Body of pancreas (tissue), 4 donors: ENCODE measurements around the gene HES4. TPM values are rescaled to one million over a fixed set of nuclear protein-coding genes. Genes with fewer than 3 reads are reported as not detected.

ENCODE experiments used
- ATAC-seq: fragments of 150-250 bp; one replicate; pipeline ENCODE4 v1.9.1; 2016
- DNase-seq, 4 donors: peaks; one replicate each; pipeline ENCODE4 v3.0.0-alpha.2; 2019
- H3K27ac ChIP-seq, 4 donors: fragments of 200-600 bp; sonication (generic); 1 replicate in 3 of 4; 2 replicates in 1 of 4; pipeline versions ENCODE4 v1.5.1 to v1.6.1; 2016 to 2019; ENCODE audit warnings: mild to moderate bottlenecking in 1 of 4, mixed read lengths in 1 of 4, moderate library complexity in 1 of 4
- H3K27me3 ChIP-seq, 2 donors: fragments of 200-600 bp; sonication (generic); one replicate each; pipeline ENCODE4 v1.6.0; 2016; ENCODE audit warnings: mild to moderate bottlenecking in 1 of 2
- H3K36me3 ChIP-seq, 2 donors: fragments of 200-600 bp; sonication (generic); replicated peaks in 1 of 2; 2 replicates each; pipeline ENCODE4 v1.5.1; 2016; ENCODE audit warnings: low read depth in 2 of 2; ENCODE audit not compliant: insufficient read depth in 1 of 2
- H3K4me1 ChIP-seq: fragments of 200-600 bp; sonication (generic); one replicate; pipeline ENCODE4 v1.6.0; 2016
- H3K4me3 ChIP-seq, 2 donors: fragments of 200-600 bp; sonication (generic); 1 replicate in 1 of 2; 2 replicates in 1 of 2; pipeline ENCODE4 v1.5.1; 2016 to 2019
- H3K9me3 ChIP-seq, 3 donors: fragments of 200-600 bp; sonication (generic); 1 replicate in 2 of 3; 2 replicates in 1 of 3; pipeline ENCODE4 v1.5.1; 2016
- POLR2A ChIP-seq, 3 donors: fragments of 450-650 bp; IDR thresholded peaks; one replicate each; pipeline ENCODE4 v1.6.1; 2016; ENCODE audit warnings: antibody characterized with exemption in 3 of 3, mild to moderate bottlenecking in 2 of 3
- WGBS, 2 donors: methylation state at CpG; one replicate each; pipeline ENCODE4 v1.1.5; 2017; 5-methylcytosine and 5-hydroxymethylcytosine counted together
- intact Hi-C: fragments of 100-400 bp; cut with DNase I; formaldehyde crosslinking; loops from one replicate; pipeline ENCODE4 v1.15.1; 2023
- total RNA-seq, 2 donors: library from RNA; depleted of rRNA; stranded (reverse); fragments of >200 nt; gene quantifications; one replicate each; pipeline ENCODE4 v1.1.0, GENCODE V29; 2016
- TF ChIP-seq, protein P1 (sequence below), 7 experiments: fragments of 450-650 bp in 4 of 7; fragments of 200-600 bp in 3 of 7; sonication (generic) in 3 of 7; IDR thresholded peaks; one replicate each; pipeline ENCODE4 v1.5.1; 2016 to 2019; ENCODE audit warnings: antibody characterized with exemption in 7 of 7

Gene HES4
- total RNA-seq, 2 donors from 2014 or later: 44.1 to 97.2 TPM

GRCh38 chr1:983798-984475 is 16.0 kb downstream of the HES4 start:
- peaks cover 3% of the 10 kb centered on the region for H3K4me1 ChIP-seq
- 7 to 17% methylated on average over 22 to 27 of the region's 29 CpGs for WGBS, 2 donors
- H3K9me3 ChIP-seq: no peaks in the 10 kb centered on the region
- no peaks in the 10 kb centered on the region for H3K36me3 ChIP-seq
- TF ChIP-seq, protein P1, sequence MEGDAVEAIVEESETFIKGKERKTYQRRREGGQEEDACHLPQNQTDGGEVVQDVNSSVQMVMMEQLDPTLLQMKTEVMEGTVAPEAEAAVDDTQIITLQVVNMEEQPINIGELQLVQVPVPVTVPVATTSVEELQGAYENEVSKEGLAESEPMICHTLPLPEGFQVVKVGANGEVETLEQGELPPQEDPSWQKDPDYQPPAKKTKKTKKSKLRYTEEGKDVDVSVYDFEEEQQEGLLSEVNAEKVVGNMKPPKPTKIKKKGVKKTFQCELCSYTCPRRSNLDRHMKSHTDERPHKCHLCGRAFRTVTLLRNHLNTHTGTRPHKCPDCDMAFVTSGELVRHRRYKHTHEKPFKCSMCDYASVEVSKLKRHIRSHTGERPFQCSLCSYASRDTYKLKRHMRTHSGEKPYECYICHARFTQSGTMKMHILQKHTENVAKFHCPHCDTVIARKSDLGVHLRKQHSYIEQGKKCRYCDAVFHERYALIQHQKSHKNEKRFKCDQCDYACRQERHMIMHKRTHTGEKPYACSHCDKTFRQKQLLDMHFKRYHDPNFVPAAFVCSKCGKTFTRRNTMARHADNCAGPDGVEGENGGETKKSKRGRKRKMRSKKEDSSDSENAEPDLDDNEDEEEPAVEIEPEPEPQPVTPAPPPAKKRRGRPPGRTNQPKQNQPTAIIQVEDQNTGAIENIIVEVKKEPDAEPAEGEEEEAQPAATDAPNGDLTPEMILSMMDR (IDR thresholded peaks at IDR 0.05): peak; percentile 54 to 98 (median 69)
- TF ChIP-seq POLR2A (IDR thresholded peaks at IDR 0.05): no peak
- intact Hi-C loops: loop anchor here (5.0 to 10.0 kb wide), 2 partner anchors 78 to 311 kb away; no protein-coding TSS in a partner anchor
- H3K27me3 ChIP-seq: peaks cover 0 to 4% of the 10 kb centered on the region in 2 donors
- ATAC-seq: peak; percentile 76
- H3K4me3 ChIP-seq: no peak overlapping the region
- peak in 3 of 4 donors; percentile 50 to 65 (median 63) for DNase-seq
- no peak overlapping the region for H3K27ac ChIP-seq

DNA sequence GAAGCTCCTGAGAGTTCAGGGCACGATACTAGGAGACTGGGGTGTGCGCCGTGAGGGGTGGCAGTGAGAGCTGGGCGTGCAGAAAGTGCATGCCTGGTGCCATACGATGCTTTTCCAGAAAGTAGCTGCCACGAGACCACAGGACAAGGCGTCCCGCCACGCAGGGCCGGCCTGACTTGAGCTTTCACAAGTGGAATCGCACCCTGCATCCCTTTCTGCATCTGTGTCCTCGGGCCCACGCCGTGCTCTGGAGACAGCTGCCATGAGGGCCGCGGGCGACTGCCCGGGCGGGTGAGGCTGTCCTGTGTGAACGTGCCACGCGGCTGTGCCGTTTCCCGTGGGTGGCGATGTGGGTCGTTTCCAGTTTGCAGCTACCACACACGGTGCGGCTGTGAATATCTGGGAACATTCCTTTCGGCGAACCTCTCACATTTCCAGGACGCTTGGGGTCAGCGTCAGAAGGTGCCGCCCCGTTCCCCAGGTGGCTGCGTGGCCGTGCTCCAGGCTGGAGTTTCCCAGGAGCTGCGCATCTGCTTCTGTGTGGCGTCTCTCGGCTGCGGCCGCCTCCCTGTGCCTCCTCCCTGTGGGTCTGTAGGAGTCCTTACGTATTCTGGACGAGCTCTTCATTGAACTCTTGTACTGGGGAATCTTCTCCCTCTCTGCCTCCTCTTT is 17.0 kb downstream of the HES4 start:
- Histone ChIP-seq H3K27ac (no peak overlapping the region), H3K4me1 (peaks cover 3% of the 10 kb centered on the region), H3K9me3 (no peaks in the 10 kb centered on the region), H3K4me3 (no peak overlapping the region), H3K27me3 (peaks cover 0 to 4% of the 10 kb centered on the region in 2 donors), H3K36me3 (no peaks in the 10 kb centered on the region)
- 44 to 64% methylated on average over 32 to 43 of the region's 43 CpGs for WGBS, 2 donors
- TF ChIP-seq, protein P1 (IDR thresholded peaks at IDR 0.05): no peak
- no peak for TF ChIP-seq POLR2A (IDR thresholded peaks at IDR 0.05)
- ATAC-seq: no peak
- peak in 1 of 4 donors; percentile 11 for DNase-seq
- intact Hi-C loops: loop anchor here (5.0 to 10.0 kb wide), 2 partner anchors 79 to 312 kb away; no protein-coding TSS in a partner anchor

- Histone ChIP-seq H3K9me3 (no peaks in the 10 kb centered on the region), H3K27me3 (peaks cover 0 to 4% of the 10 kb centered on the region in 2 donors), H3K36me3 (no peaks in the 10 kb centered on the region), H3K27ac (no peak within 1 kb of the TSS), H3K4me1 (peaks cover 3% of the 10 kb centered on the region), H3K4me3 (no peak within 1 kb of the TSS)
- ATAC-seq: no peak
- DNase-seq: peak in 1 of 4 donors; percentile 16
- intact Hi-C loops: loop anchor here (5.0 to 10.0 kb wide), 2 partner anchors 80 to 313 kb away; no protein-coding TSS in a partner anchor
- no peak for TF ChIP-seq POLR2A (IDR thresholded peaks at IDR 0.05)
- TF ChIP-seq, protein P1 (IDR thresholded peaks at IDR 0.05): no peak
- 43 to 47% methylated on average over 3 to 23 of the region's 28 CpGs for WGBS, 2 donors
Observed at GRCh38 chr1:981955-982558, 17.8 kb downstream of the HES4 start, which contains the start of gene PERM1. PERM1 (minus strand) TSS chr1:982093; CDS start chr1:981029, 1,064 bp downstream.

DNA sequence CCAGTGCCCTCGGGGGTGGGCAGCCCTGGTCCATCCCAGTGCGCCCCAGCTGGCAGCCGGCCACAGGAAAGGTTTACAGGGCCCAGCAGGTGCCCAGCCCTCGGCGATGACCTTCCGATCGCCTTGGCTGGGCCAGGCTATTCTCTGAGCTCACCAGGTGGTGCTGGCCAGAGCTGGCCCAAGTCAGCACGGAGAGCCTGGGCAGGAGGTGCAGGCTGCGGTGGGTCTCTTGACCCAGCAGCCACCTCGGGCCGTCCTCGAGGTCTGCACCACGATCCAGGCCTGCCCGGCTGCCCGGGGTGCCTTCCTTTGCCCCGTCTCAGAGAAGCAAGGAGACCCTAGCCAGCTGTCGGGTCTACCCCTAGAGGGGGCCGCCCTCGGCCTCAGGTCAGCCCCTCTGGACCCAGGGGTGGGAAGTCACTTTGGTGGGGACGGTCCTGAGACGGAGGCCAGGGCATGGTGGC is 18.4 kb downstream of the HES4 start:
- intact Hi-C loops: loop anchor here (5.0 to 10.0 kb wide), 2 partner anchors 81 to 313 kb away; no protein-coding TSS in a partner anchor

More for the DNA sequence above, 18.4 kb downstream of the HES4 start:
- no peak overlapping the region for H3K27ac ChIP-seq
- no peak for TF ChIP-seq POLR2A (IDR thresholded peaks at IDR 0.05)
- TF ChIP-seq, protein P1 (IDR thresholded peaks at IDR 0.05): no peak
- DNase-seq (peak in 1 of 4 donors; percentile 10), ATAC-seq (no peak)
- peaks cover 3% of the 10 kb centered on the region for H3K4me1 ChIP-seq
- peaks cover 0 to 4% of the 10 kb centered on the region in 2 donors for H3K27me3 ChIP-seq
- no peak overlapping the region for H3K4me3 ChIP-seq
- 55% methylated on average over 13 of the region's 21 CpGs; no CpG with 5 or more reads in 1 of the 2 donors for WGBS, 2 donors
- H3K9me3 ChIP-seq: no peaks in the 10 kb centered on the region
- no peaks in the 10 kb centered on the region for H3K36me3 ChIP-seq
